GM13977 (cell line): ENCODE measurements around the gene PRR5.

ENCODE experiments used
- DNase-seq: peaks from one replicate; pipeline ENCODE4 v3.0.0; 2012; ENCODE audit warnings: low spot score
- CTCF ChIP-seq: IDR thresholded peaks from 2 replicates; pipeline ENCODE4 v1.5.1; 2012; ENCODE audit warnings: mild to moderate bottlenecking, control low read depth; ENCODE audit not compliant: insufficient read depth; ENCODE audit errors: extremely low read depth, missing control alignments
- in situ Hi-C: fragments of 300-500 bp; cut with MboI; formaldehyde crosslinking; loops from one replicate; pipeline ENCODE4 v1.12.0; 2022; ENCODE audit warnings: low sequenced_read_pairs, low pct_unique_long_range_greater_than_20kb, mixed read lengths, inconsistent platforms; ENCODE audit not compliant: unreplicated experiment

The PRR5 gene

GRCh38 chr22:44661659-44662569, 40.1 kb upstream of the PRR5 start:
- DNase-seq, result no peak
- in situ Hi-C loops, result no loop called here
- TF ChIP-seq CTCF, result no peak

- TF ChIP-seq CTCF, result no peak
- no peak for DNase-seq
- in situ Hi-C loops, result no loop called here
Measured at GRCh38 chr22:44663256-44663999, 38.6 kb upstream of the PRR5 start.

GRCh38 chr22:44664149-44664548, 37.9 kb upstream of the PRR5 start:
- DNase-seq, result peak; percentile 57
- in situ Hi-C loops, result no loop called here
- no peak for TF ChIP-seq CTCF

- no peak for DNase-seq
- no peak for TF ChIP-seq CTCF
- in situ Hi-C loops, result no loop called here
Measured at GRCh38 chr22:44665115-44665514, 36.9 kb upstream of the PRR5 start.

- no peak for TF ChIP-seq CTCF
- DNase-seq, result no peak
- in situ Hi-C loops, result no loop called here
Measured at GRCh38 chr22:44666207-44666585, 35.8 kb upstream of the PRR5 start.

- no peak for TF ChIP-seq CTCF
- in situ Hi-C loops, result no loop called here
Measured at GRCh38 chr22:44667276-44667675, 34.7 kb upstream of the PRR5 start.

More at GRCh38 chr22:44667276-44667675, 34.7 kb upstream of the PRR5 start:
- no peak for DNase-seq
